Measurements from ENCODE around the gene PLCL2.
"Not testable (repeated sequence)": the region's sequence is repeated elsewhere in the genome, so short reads cannot be mapped to it uniquely, and the experiment has no call there.

PLCL2 gene

DNA sequence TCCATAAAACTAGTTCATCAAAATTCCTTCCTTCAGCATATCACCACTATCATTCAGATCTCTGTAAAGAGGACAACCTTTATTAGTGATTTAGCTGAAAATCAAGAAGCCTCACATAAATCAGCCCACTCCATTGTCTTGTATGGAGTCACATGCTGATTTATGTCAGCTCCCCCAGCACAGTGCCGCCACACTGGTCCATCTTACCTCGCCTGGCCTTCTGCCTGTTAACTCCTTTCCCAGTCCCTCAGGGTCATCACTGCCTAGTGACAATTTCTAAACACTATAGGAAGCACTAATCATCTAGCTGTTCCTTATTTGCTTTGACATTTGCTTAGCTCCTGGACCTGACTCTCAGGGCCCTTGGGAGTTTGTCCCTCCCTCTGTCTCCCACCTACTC lies 75.4 kb downstream of the PLCL2 start:
- Histone ChIP-seq H3K9me3 (no peaks in the 10 kb centered on the region), H3K27ac (no peak overlapping the region), H3K4me1 (no peaks in the 10 kb centered on the region), H3K36me3 (no peaks in the 10 kb centered on the region), H3K4me3 (no peak overlapping the region), H3K27me3 (no peaks in the 10 kb centered on the region)
- intact Hi-C loops (cut with DNase I; ENCODE audit: low total_unique reads) = no loop called here
- DNase-seq = no peak
- TF ChIP-seq, protein P1, sequence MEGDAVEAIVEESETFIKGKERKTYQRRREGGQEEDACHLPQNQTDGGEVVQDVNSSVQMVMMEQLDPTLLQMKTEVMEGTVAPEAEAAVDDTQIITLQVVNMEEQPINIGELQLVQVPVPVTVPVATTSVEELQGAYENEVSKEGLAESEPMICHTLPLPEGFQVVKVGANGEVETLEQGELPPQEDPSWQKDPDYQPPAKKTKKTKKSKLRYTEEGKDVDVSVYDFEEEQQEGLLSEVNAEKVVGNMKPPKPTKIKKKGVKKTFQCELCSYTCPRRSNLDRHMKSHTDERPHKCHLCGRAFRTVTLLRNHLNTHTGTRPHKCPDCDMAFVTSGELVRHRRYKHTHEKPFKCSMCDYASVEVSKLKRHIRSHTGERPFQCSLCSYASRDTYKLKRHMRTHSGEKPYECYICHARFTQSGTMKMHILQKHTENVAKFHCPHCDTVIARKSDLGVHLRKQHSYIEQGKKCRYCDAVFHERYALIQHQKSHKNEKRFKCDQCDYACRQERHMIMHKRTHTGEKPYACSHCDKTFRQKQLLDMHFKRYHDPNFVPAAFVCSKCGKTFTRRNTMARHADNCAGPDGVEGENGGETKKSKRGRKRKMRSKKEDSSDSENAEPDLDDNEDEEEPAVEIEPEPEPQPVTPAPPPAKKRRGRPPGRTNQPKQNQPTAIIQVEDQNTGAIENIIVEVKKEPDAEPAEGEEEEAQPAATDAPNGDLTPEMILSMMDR (IDR thresholded peaks at IDR 0.05) = no peak

- H3K27me3 ChIP-seq = no peaks in the 10 kb centered on the region
- H3K4me1 ChIP-seq = no peaks in the 10 kb centered on the region
- no peak overlapping the region for H3K4me3 ChIP-seq
- no peaks in the 10 kb centered on the region for H3K9me3 ChIP-seq
- intact Hi-C loops (cut with DNase I; ENCODE audit: low total_unique reads) = no loop called here
- no peak for DNase-seq
- H3K27ac ChIP-seq = no peak overlapping the region
- TF ChIP-seq, protein P1 (IDR thresholded peaks at IDR 0.05) = no peak
- no peaks in the 10 kb centered on the region for H3K36me3 ChIP-seq
These were observed 77.0 kb downstream of the PLCL2 start for GRCh38 chr3:16961621-16962205.

DNA sequence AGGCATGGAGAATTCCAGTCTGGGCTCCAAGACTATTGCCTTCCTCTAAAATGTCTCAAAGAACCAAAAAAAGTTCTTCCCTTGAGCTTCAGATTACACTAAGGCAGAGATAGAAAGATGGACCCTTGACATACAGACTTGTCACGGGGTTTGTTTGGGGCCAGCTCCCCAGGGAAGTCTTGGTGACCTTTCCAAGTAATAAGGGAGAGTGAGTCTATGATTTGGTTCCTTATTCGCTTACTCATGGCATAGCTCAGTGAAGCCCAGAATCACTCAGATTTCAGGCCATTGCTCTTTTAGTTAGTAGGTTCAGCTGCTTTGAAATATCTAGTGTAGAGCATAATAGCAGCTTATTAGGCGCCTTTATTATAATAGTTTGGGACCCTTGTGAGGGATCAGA lies 90.3 kb downstream of the PLCL2 start:
- Histone ChIP-seq H3K9me3 (no peaks in the 10 kb centered on the region), H3K4me3 (no peak overlapping the region), H3K36me3 (no peaks in the 10 kb centered on the region), H3K27ac (no peak overlapping the region), H3K27me3 (no peaks in the 10 kb centered on the region), H3K4me1 (peaks cover 0 to 19% (median 2%) of the 10 kb centered on the region in 4 donors)
- no peak for DNase-seq
- intact Hi-C loops (cut with DNase I; ENCODE audit: low total_unique reads) = no loop called here
- TF ChIP-seq, protein P1 (IDR thresholded peaks at IDR 0.05) = no peak

- no peak for DNase-seq
- TF ChIP-seq, protein P1 (IDR thresholded peaks at IDR 0.05) = no peak
- intact Hi-C loops (cut with DNase I; ENCODE audit: low total_unique reads) = no loop called here
- H3K36me3 ChIP-seq = no peaks in the 10 kb centered on the region
- peak overlapping the region; percentile 18 to 67 for H3K27ac ChIP-seq
- H3K9me3 ChIP-seq = no peaks in the 10 kb centered on the region
- no peaks in the 10 kb centered on the region for H3K27me3 ChIP-seq
- H3K4me1 ChIP-seq = peaks cover 0 to 19% (median 2%) of the 10 kb centered on the region in 4 donors
- H3K4me3 ChIP-seq = peak overlapping the region in 1 of 2 donors; percentile 9
These were observed 93.6 kb downstream of the PLCL2 start for GRCh38 chr3:16978234-16978920.

DNA sequence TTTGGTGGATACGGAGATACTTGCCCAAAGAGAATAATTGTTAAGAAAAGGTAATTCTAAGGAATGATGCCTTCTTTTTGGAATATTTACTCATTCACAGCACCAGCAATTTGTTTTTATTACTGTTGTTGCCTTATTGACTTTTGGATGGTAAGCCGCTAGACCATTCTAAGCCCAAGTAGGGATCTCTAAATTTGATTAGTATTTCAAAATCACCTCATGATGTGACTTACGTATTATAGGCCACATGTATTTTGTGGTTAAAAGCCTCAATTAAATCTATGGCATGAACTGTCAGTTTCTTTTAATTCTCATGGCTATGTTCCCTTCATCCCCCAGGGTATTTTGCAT lies 94.1 kb downstream of the PLCL2 start:
- Histone ChIP-seq H3K27ac (peak overlapping the region; percentile 18 to 67), H3K4me1 (peaks cover 0 to 19% (median 2%) of the 10 kb centered on the region in 4 donors), H3K4me3 (no peak overlapping the region), H3K36me3 (no peaks in the 10 kb centered on the region), H3K9me3 (no peaks in the 10 kb centered on the region), H3K27me3 (no peaks in the 10 kb centered on the region)
- TF ChIP-seq, protein P1 (IDR thresholded peaks at IDR 0.05) = no peak
- intact Hi-C loops (cut with DNase I; ENCODE audit: low total_unique reads) = no loop called here
- DNase-seq = no peak

GRCh38 chr3:16979769-16980515 lies 95.2 kb downstream of the PLCL2 start:
- H3K36me3 ChIP-seq; H3K27me3 ChIP-seq; H3K27ac ChIP-seq; intact Hi-C loops (cut with DNase I; ENCODE audit: low total_unique reads); H3K4me3 ChIP-seq; H3K9me3 ChIP-seq; DNase-seq: not testable (repeated sequence)
- peaks cover 0 to 19% (median 2%) of the 10 kb centered on the region in 4 donors for H3K4me1 ChIP-seq

GRCh38 chr3:16980526-16980925 lies 95.8 kb downstream of the PLCL2 start:
- H3K4me1 ChIP-seq = peaks cover 0 to 19% (median 2%) of the 10 kb centered on the region in 4 donors
- DNase-seq = not testable (repeated sequence)

More at GRCh38 chr3:16980526-16980925, 95.8 kb downstream of the PLCL2 start:
- H3K36me3 ChIP-seq; H3K27ac ChIP-seq; intact Hi-C loops (cut with DNase I; ENCODE audit: low total_unique reads); H3K27me3 ChIP-seq; H3K4me3 ChIP-seq; H3K9me3 ChIP-seq: not testable (repeated sequence)

Data from tibial artery (tissue), 4 donors.